Small intestine (tissue), 7 donors: ENCODE results near the gene SLC4A8. TPM values are rescaled to one million over a fixed set of nuclear protein-coding genes. Genes with fewer than 3 reads are reported as not detected.
A peak's percentile ranks its signal among the peaks of the same experiment; 100 is the strongest.

ENCODE experiments used
- DNase-seq, 2 donors: peaks; one replicate each; pipeline versions ENCODE4 v3.0.0 to v3.0.0-alpha.2; 2013
- FAIRE-seq: peaks from 2 replicates; lab custom pipeline; 2012; peaks lifted over from hg19 to GRCh38; lab: Jason Lieb, UNC
- H3K27ac ChIP-seq, 3 donors: one replicate each; pipeline ENCODE4 v1.5.1; 2013; ENCODE audit warnings: low read length in 2 of 3, mild to moderate bottlenecking in 2 of 3, control low read depth in 1 of 3, inconsistent platforms in 1 of 3, low read depth in 1 of 3, moderate library complexity in 1 of 3
- H3K27me3 ChIP-seq, 3 donors: one replicate each; pipeline ENCODE4 v1.6.1; 2013; ENCODE audit warnings: low read length in 3 of 3, inconsistent platforms in 1 of 3; ENCODE audit not compliant: control insufficient read depth in 3 of 3, insufficient read depth in 3 of 3
- H3K36me3 ChIP-seq, 3 donors: one replicate each; pipeline ENCODE4 v1.6.1; 2013; ENCODE audit warnings: low read length in 3 of 3, inconsistent platforms in 1 of 3, low read depth in 1 of 3, mild to moderate bottlenecking in 1 of 3, moderate library complexity in 1 of 3; ENCODE audit not compliant: control insufficient read depth in 3 of 3, insufficient read depth in 2 of 3
- H3K4me1 ChIP-seq, 3 donors: one replicate each; pipeline ENCODE4 v1.6.1; 2013; ENCODE audit warnings: low read length in 2 of 3, inconsistent platforms in 1 of 3, low read depth in 1 of 3, mild to moderate bottlenecking in 1 of 3, moderate library complexity in 1 of 3; ENCODE audit not compliant: control insufficient read depth in 3 of 3, insufficient read depth in 2 of 3
- H3K4me3 ChIP-seq, 3 donors: one replicate each; pipeline ENCODE4 v1.5.1; 2013; ENCODE audit warnings: low read length in 3 of 3, control low read depth in 1 of 3, inconsistent platforms in 1 of 3, low read depth in 1 of 3, mild to moderate bottlenecking in 1 of 3, moderate library complexity in 1 of 3
- H3K9me3 ChIP-seq, 2 donors: one replicate each; pipeline ENCODE4 v1.6.1; 2013; ENCODE audit warnings: low read depth in 1 of 2, low read length in 1 of 2; ENCODE audit not compliant: control insufficient read depth in 2 of 2, insufficient read depth in 1 of 2
- WGBS, 3 donors: extraction: QIAGEN DNeasy Blood & Tissue Kit; methylation state at CpG; one replicate each; pipeline ENCODE4 v1.1.7; 2013; 5-methylcytosine and 5-hydroxymethylcytosine counted together
- polyA plus RNA-seq, 4 donors: library from polyadenylated mRNA; stranded (reverse) in 3 of 4; unstranded in 1 of 4; fragments of 200-250 nt in 3 of 4; fragments of 120-200 nt in 1 of 4; gene quantifications; one replicate each; pipeline versions ENCODE4 v1.2.1 to v1.2.3, GENCODE V29; 2013
- donor health status: healthy with polysubstance abuse.
- donor health status: control.
- donor health status: control.
- donor health status: Bipolar disorder and iron deficiency.
- donor health status: healthy.

Gene SLC4A8
- polyA plus RNA-seq, 4 donors: 0.43 to 2.5 (median 1.7) TPM

DNA sequence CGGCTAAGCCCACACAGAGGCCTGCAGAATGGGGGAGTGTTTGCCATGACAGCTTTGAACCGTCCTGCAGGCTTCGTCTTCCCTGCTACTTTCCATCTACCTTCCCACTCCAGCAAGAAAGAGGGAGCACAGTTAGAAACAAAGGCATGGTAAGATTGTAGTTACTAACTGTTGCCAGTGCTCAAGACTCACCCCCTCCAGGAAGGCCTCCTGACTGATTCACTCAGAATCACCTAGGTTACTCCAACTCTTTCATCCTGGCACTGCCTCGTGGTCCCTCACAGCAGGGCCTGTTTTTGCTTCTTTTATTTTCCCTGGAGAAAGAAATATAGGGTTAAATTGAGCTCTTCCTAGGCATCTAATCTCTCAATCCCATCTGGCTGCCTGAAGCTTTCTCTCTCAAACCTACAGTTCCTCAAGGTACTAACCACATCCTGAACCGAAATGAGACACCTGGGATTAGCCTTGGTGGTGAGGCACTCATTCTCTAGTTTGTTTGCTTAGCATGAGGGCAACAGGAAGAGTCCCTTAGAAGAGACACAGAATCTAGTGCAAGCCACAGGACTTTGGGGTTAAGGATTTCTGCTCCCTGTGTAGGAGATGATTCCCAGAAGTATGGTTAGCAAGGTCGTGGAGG is 41.2 kb upstream of the SLC4A8 start:
- FAIRE-seq: no peak
- WGBS, 3 donors: 62 to 72% (median 69%) methylated on average over 6 of the region's 6 CpGs

DNA sequence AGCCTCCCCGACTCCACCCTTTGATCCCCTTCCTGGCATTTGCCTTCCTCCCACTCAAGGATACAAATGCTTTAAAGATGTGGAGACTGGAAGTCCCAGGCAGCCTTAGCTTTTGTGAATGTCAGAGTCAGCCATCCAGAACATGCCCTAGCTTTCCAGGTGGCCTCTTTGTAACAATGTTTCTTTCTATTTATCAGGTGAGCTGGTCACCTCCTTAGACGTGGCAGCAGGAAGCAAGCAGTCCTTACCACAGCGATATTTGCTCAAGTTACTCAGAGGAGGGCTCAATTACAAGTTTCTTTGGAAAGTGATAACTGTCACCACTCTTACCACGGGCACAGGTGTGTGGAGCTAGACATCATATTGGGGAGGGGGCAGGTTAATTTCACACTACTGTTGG is 38.3 kb upstream of the SLC4A8 start:
- Histone ChIP-seq H3K4me3 (no peak overlapping the region), H3K27me3 (no peaks in the 10 kb centered on the region), H3K4me1 (peaks cover 0 to 35% (median 2%) of the 10 kb centered on the region in 3 donors), H3K27ac (peak overlapping the region in 1 of 3 donors; percentile 51), H3K9me3 (no peaks in the 10 kb centered on the region), H3K36me3 (peaks cover 0 to 35% (median 7%) of the 10 kb centered on the region in 3 donors)
- no peak for DNase-seq
- 63 to 78% (median 72%) methylated on average over 4 of the region's 4 CpGs for whole genome bisulfite sequencing, 3 donors
- FAIRE-seq: no peak

More for the DNA sequence above, 41.2 kb upstream of the SLC4A8 start:
- no peaks in the 10 kb centered on the region for H3K27me3 ChIP-seq
- no peak overlapping the region for H3K4me3 ChIP-seq
- peaks cover 0 to 19% (median 0%) of the 10 kb centered on the region in 3 donors for H3K4me1 ChIP-seq
- no peak overlapping the region for H3K27ac ChIP-seq
- DNase-seq: no peak
- no peaks in the 10 kb centered on the region for H3K9me3 ChIP-seq
- H3K36me3 ChIP-seq: peaks cover 0 to 58% (median 16%) of the 10 kb centered on the region in 3 donors

DNA sequence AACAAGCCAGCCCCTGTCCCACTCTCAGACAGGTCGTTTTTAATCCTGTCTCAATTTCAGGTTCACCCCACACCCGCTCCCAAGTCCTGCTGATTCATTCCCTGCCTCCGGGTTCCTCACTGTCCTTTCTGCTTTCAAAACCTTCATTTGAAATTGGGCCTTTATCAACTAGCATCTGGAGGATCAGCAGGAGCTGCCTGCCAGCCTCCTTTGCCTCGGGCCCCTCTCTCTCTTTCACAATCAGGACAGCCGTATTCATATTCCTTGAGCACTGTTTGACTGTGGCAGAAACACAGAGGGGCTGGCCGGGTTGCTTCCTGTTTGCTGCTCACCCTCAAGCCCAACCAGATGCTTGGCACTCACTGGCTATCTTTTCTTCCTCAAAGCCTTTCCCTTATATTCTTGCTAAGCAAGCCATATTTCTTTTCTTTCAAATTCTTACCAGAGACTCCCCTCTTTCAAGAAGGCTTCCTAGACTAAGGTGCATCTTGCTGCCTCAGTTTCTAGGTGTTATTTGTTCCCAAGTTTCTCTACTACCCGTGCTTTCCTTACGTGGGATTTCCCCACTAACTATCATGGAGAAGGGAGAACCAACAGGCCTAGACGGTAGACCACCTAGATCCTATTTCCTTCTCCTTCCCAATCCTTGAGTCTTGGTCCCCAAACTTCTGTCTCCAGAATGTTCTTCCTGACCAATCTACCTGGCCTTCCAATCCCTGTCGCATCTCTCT is 36.4 kb upstream of the SLC4A8 start:
- Histone ChIP-seq H3K27ac (no peak overlapping the region), H3K4me3 (no peak overlapping the region), H3K9me3 (no peaks in the 10 kb centered on the region), H3K4me1 (peaks cover 0 to 36% (median 3%) of the 10 kb centered on the region in 3 donors), H3K27me3 (no peaks in the 10 kb centered on the region), H3K36me3 (peaks cover 0 to 26% (median 2%) of the 10 kb centered on the region in 3 donors)
- no peak for DNase-seq
- no peak for FAIRE-seq
- 63 to 69% (median 69%) methylated on average over 10 of the region's 10 CpGs for WGBS, 3 donors

DNA sequence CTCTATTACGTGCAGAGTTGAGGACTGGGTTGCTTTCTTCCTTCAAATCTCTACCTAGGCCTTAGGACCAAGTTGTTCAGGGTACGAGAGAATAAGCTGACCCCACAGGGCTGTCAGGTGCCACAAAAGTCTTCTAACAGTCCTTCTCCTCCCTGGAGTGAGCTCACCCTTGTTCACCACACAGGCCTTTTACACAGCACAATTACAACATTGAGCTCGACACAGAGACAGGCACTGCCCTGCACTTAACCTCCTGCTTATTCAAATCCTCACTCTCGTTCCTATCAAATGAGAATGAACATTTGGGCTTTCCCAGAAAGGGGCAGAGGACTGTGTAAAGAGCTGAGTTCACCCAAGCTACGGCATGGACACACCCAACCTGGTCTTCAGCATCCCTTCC is 35.8 kb upstream of the SLC4A8 start:
- no peaks in the 10 kb centered on the region for H3K27me3 ChIP-seq
- no peak overlapping the region for H3K27ac ChIP-seq
- WGBS, 3 donors: 91 to 92% (median 91%) methylated on average over 5 of the region's 5 CpGs
- no peaks in the 10 kb centered on the region for H3K9me3 ChIP-seq
- DNase-seq (no peak), FAIRE-seq (no peak)
- no peak overlapping the region for H3K4me3 ChIP-seq
- H3K36me3 ChIP-seq: peaks cover 0 to 27% (median 0%) of the 10 kb centered on the region in 3 donors
- peaks cover under 1 to 42% (median 5%) of the 10 kb centered on the region in 3 donors for H3K4me1 ChIP-seq

DNA sequence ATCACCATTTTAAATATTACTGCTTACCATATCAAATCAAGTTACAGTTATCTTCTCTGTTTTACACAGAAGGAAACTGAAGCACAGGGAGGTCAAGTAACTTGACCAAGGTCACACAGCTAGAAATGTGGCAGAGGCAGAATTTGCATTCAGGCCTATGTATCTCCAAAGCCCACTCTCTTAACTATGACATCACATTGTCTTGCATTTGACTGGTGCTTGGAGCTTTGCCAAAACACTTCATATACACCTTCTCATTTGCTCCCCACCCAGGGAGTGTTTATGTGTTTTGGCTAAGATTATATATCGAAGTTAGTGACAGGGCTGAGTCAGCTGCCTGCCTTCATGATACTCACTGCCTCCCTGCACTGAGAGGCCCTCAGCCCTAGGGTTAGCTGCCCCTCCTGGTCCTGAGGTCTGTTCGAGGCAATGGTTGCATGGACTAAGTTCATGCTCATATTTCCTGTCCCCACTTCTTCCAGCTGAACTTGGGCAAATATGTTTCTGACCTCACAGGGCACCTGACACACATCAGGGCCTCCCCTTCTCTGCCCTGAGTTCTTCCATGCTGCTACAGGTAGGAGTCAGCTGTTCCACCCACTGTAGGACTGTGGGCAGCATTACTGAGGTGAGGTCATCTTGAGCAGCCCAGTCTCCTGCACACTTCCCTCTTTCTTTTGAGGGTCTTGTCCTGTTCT is 35.2 kb upstream of the SLC4A8 start:
- H3K36me3 ChIP-seq: peaks cover 0 to 27% (median 0%) of the 10 kb centered on the region in 3 donors
- H3K9me3 ChIP-seq: no peaks in the 10 kb centered on the region
- WGBS, 3 donors: 21 to 51% (median 21%) methylated on average over 2 of the region's 2 CpGs
- peak overlapping the region in 1 of 3 donors; percentile 16 for H3K27ac ChIP-seq
- H3K4me1 ChIP-seq: peaks cover 3 to 48% (median 9%) of the 10 kb centered on the region in 3 donors
- H3K4me3 ChIP-seq: no peak overlapping the region
- DNase-seq (peak in 1 of 2 donors; percentile 48), FAIRE-seq (no peak)
- H3K27me3 ChIP-seq: no peaks in the 10 kb centered on the region

DNA sequence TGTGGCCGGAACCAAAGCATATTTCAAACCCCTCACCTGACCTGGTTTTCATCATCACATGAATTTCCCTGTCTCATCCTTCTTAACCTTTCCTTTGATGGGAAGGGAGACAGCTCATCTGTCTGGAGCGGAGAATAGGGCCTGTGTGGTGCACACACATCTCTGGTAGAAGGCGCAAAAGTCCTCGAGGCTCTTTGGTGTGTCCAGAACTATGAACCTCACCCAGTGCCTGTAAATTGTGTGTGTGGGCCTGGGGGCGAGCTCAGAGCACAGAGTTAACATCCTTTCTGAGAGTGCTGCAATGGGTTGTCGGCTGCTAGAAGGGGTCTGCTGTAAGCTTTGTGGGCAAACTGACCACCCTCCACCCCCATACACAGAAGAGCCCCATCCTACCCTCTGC is 34.2 kb upstream of the SLC4A8 start:
- FAIRE-seq (no peak), DNase-seq (no peak)
- Histone ChIP-seq H3K27me3 (no peaks in the 10 kb centered on the region), H3K36me3 (peaks cover 0 to 22% (median 0%) of the 10 kb centered on the region in 3 donors), H3K4me3 (peak overlapping the region in 2 of 3 donors; percentile 79 to 90), H3K9me3 (no peaks in the 10 kb centered on the region), H3K27ac (peak overlapping the region in 1 of 3 donors; percentile 90), H3K4me1 (peaks cover 6 to 55% (median 11%) of the 10 kb centered on the region in 3 donors)
- 78 to 84% (median 81%) methylated on average over 6 of the region's 6 CpGs for WGBS, 3 donors

DNA sequence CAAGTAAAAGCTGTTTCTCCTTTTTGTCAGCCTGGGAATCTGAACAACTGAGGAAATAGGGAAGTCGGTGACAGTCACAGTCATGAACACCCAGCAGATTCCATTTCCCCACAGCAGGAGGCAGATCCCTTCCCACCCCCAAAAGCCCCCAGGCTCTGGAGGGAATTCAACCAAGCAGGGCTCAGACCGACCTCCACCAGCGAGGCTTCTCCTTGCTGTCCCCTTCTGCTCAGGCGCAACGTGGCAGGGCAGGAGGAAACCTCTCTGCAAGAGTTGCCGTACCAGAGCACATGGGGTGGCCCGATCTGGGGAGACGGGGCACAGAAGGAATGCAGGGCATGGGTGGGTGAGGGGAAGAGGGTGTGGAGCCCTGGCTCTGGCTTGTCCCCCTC is 33.7 kb upstream of the SLC4A8 start:
- FAIRE-seq (no peak), DNase-seq (peak; percentile 40 to 64)
- H3K4me1 ChIP-seq: peaks cover 10 to 57% (median 13%) of the 10 kb centered on the region in 3 donors
- no peaks in the 10 kb centered on the region for H3K27me3 ChIP-seq
- peak overlapping the region; percentile 38 to 90 (median 78) for H3K27ac ChIP-seq
- H3K4me3 ChIP-seq: peak overlapping the region; percentile 56 to 90 (median 79)
- H3K9me3 ChIP-seq: no peaks in the 10 kb centered on the region
- WGBS, 3 donors: 6 to 17% (median 7%) methylated on average over 8 of the region's 8 CpGs
- H3K36me3 ChIP-seq: peaks cover 0 to 22% (median 0%) of the 10 kb centered on the region in 3 donors
